Stimulated activated memory B cell treated with anti-CD40 and anti-IgM and Interleukin-4, amounts not matched to agents 10 μg/mL and 1 μg/mL and 100 μg/mL, for 72 hours (primary cell): ENCODE measurements around the gene ZNF318.

ENCODE experiments used
- ATAC-seq: fragments of 150-1000 bp; cut with Tn5 transposase; 2 replicates; pipeline ENCODE4 v1.10.0; 2021
- H3K27ac Mint-ChIP-seq: one replicate; pipeline ENCODE4 v1.8.0; 2022; ENCODE audit warnings: mild to moderate bottlenecking, mixed read lengths
- H3K27me3 Mint-ChIP-seq: one replicate; pipeline ENCODE4 v1.8.0; 2022; ENCODE audit warnings: mixed read lengths
- H3K36me3 Mint-ChIP-seq: one replicate; pipeline ENCODE4 v1.8.0; 2022; ENCODE audit warnings: mixed read lengths
- H3K4me1 Mint-ChIP-seq: one replicate; pipeline ENCODE4 v1.8.0; 2022; ENCODE audit warnings: mixed read lengths
- H3K4me3 Mint-ChIP-seq: one replicate; pipeline ENCODE4 v1.8.0; 2022; ENCODE audit warnings: mild to moderate bottlenecking, moderate library complexity, mixed read lengths
- H3K9me3 Mint-ChIP-seq: one replicate; pipeline ENCODE4 v1.8.0; 2022; ENCODE audit warnings: mixed read lengths

ZNF318 gene

GRCh38 chr6:43291708-43292107 is 77.7 kb downstream of the ZNF318 start:
- no peak overlapping the region for H3K4me3 Mint-ChIP-seq
- no peaks in the 10 kb centered on the region for H3K9me3 Mint-ChIP-seq
- peaks cover 18% of the 10 kb centered on the region for H3K27me3 Mint-ChIP-seq
- H3K36me3 Mint-ChIP-seq, result no peaks in the 10 kb centered on the region
- ATAC-seq, result no peak
- no peak overlapping the region for H3K27ac Mint-ChIP-seq
- peaks cover 15% of the 10 kb centered on the region for H3K4me1 Mint-ChIP-seq

- Mint-ChIP-seq H3K9me3 (no peaks in the 10 kb centered on the region), H3K4me1 (peaks cover 17% of the 10 kb centered on the region), H3K4me3 (no peak overlapping the region), H3K36me3 (no peaks in the 10 kb centered on the region), H3K27me3 (peaks cover 26% of the 10 kb centered on the region), H3K27ac (no peak overlapping the region)
- ATAC-seq, result no peak
Observed at GRCh38 chr6:43290905-43291355, 78.5 kb downstream of the ZNF318 start.

GRCh38 chr6:43290339-43290904 is 79.0 kb downstream of the ZNF318 start:
- peaks cover 31% of the 10 kb centered on the region for H3K27me3 Mint-ChIP-seq
- H3K4me3 Mint-ChIP-seq, result no peak overlapping the region
- no peaks in the 10 kb centered on the region for H3K9me3 Mint-ChIP-seq
- ATAC-seq, result no peak
- H3K27ac Mint-ChIP-seq, result no peak overlapping the region
- no peaks in the 10 kb centered on the region for H3K36me3 Mint-ChIP-seq
- H3K4me1 Mint-ChIP-seq, result peaks cover 22% of the 10 kb centered on the region

DNA sequence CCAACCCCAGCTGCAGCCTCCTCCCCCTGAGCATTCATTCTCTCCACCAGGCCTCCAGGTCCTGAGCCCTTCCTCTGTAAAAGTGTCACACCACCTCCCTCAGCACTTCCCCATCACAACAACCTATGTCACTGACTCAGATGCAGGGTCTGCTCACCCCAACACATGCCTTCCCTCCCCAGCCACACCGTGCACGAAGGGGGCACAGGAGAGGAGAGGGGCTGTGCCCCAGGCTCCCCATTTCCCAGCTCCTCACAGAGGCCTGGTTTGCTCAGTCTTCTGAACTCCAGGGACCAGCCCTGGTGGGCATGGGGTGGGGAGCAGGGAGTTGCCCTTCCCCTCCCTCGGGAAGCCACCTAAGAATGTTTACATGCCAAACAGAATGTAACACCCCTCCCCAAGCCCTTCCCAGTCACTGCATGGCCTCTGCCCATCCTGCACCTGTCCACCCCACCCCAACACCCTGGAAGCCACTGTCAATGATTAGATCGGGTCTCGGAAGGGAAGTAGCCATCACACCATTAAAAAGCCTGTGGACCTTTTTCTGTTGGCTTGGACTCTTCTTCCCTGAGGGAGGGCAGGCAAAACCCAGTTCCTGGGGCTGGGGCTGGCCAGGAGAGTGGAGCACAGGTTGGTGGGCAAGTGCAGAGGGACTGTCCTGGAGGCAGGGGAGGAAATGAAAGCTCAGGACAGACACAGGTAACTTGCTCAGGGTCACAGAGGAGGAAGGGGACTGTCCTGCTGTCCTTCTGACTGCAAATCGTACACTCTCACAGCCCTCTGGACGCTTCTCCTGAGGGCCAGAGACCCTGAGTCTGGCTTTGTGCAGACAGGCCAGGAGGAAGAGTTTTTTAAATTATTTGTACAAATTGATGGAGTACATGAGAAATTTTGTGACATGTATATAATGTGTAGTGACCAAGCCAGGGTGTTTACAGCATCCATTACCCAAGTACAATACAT is 81.4 kb downstream of the ZNF318 start:
- peak; percentile 49 for ATAC-seq
- no peaks in the 10 kb centered on the region for H3K9me3 Mint-ChIP-seq
- H3K36me3 Mint-ChIP-seq, result no peaks in the 10 kb centered on the region
- H3K4me3 Mint-ChIP-seq, result no peak overlapping the region
- H3K27ac Mint-ChIP-seq, result no peak overlapping the region
- peaks cover 22% of the 10 kb centered on the region for H3K4me1 Mint-ChIP-seq
- peaks cover 36% of the 10 kb centered on the region for H3K27me3 Mint-ChIP-seq

- H3K27me3 Mint-ChIP-seq, result peaks cover 44% of the 10 kb centered on the region
Observed at GRCh38 chr6:43286980-43287716, 82.3 kb downstream of the ZNF318 start.

DNA sequence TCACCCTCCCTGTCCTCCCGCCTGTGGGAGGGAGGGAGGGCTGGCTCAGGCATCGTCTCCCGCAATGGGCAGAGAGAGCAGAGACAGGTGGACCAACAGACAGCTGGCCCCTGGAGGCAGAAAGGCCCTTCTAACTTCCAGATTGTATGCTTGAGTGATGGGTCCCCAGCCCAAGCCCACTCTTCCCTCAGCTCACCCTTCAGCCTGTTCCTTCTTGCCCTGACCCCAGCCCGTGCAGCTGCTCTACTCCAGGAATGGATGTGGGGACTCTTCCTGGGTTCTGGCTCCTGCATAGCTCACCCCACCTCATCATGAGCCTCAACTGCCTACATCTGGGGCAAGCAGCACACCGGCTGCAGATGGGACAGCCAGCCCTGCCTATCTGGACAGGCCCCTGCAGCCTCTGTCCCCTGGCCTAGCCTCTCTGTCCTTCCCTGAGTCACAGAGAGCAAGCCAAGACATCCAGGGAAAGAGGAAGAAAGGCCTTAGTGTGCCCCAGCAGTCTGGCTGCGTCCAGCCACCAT is 82.9 kb downstream of the ZNF318 start:
- peaks cover 51% of the 10 kb centered on the region for H3K27me3 Mint-ChIP-seq
- no peak overlapping the region for H3K4me3 Mint-ChIP-seq
- no peak for ATAC-seq
- no peaks in the 10 kb centered on the region for H3K9me3 Mint-ChIP-seq
- peaks cover 28% of the 10 kb centered on the region for H3K4me1 Mint-ChIP-seq
- H3K36me3 Mint-ChIP-seq, result no peaks in the 10 kb centered on the region
- H3K27ac Mint-ChIP-seq, result no peak overlapping the region

More at GRCh38 chr6:43286980-43287716, 82.3 kb downstream of the ZNF318 start:
- no peak overlapping the region for H3K4me3 Mint-ChIP-seq
- H3K9me3 Mint-ChIP-seq, result no peaks in the 10 kb centered on the region
- peak; percentile 6 for ATAC-seq
- H3K27ac Mint-ChIP-seq, result no peak overlapping the region
- no peaks in the 10 kb centered on the region for H3K36me3 Mint-ChIP-seq
- H3K4me1 Mint-ChIP-seq, result peaks cover 28% of the 10 kb centered on the region
